Lower leg skin (tissue), 4 donors: ENCODE data around the gene NR2F1-AS1. TPM values are rescaled to one million over a fixed set of nuclear protein-coding genes. Genes with fewer than 3 reads are reported as not detected.

ENCODE experiments used
- DNase-seq, 2 donors: peaks; one replicate each; pipeline ENCODE4 v3.0.0-alpha.2; 2019; ENCODE audit warnings: low spot score in 2 of 2
- H3K4me3 ChIP-seq: fragments of 200-600 bp; sonication (generic); 2 replicates; pipeline ENCODE4 v1.5.1; 2017; ENCODE audit warnings: mild to moderate bottlenecking, low read depth; ENCODE audit not compliant: poor library complexity, severe bottlenecking
- POLR2A ChIP-seq, 2 donors: fragments of 450-650 bp; IDR thresholded peaks; one replicate each; pipeline ENCODE4 v1.6.1; 2016 to 2017; ENCODE audit warnings: antibody characterized with exemption in 2 of 2, mild to moderate bottlenecking in 1 of 2, moderate library complexity in 1 of 2
- WGBS, 2 donors: methylation state at CpG; one replicate each; pipeline ENCODE4 v1.1.5; 2018; 5-methylcytosine and 5-hydroxymethylcytosine counted together
- intact Hi-C: fragments of 100-400 bp; cut with DNase I; formaldehyde crosslinking; loops from one replicate; pipeline ENCODE4 v1.15.0; 2023; ENCODE audit warnings: low total_unique reads
- total RNA-seq, 4 donors: library from RNA; depleted of rRNA; stranded (reverse); fragments of >200 nt; gene quantifications; one replicate each; pipeline ENCODE4 v1.1.0, GENCODE V29; 2016
- TF ChIP-seq, protein P1 (sequence below), 3 donors: fragments of 450-650 bp; IDR thresholded peaks; one replicate each; pipeline ENCODE4 v1.5.1; 2016; ENCODE audit warnings: antibody characterized with exemption in 3 of 3, mild to moderate bottlenecking in 3 of 3, moderate library complexity in 2 of 3

NR2F1-AS1 gene
- total RNA-seq, 4 donors from 2014 or later, result 0.30 to 1.7 (median 1.0) TPM; not detected in 1

DNA sequence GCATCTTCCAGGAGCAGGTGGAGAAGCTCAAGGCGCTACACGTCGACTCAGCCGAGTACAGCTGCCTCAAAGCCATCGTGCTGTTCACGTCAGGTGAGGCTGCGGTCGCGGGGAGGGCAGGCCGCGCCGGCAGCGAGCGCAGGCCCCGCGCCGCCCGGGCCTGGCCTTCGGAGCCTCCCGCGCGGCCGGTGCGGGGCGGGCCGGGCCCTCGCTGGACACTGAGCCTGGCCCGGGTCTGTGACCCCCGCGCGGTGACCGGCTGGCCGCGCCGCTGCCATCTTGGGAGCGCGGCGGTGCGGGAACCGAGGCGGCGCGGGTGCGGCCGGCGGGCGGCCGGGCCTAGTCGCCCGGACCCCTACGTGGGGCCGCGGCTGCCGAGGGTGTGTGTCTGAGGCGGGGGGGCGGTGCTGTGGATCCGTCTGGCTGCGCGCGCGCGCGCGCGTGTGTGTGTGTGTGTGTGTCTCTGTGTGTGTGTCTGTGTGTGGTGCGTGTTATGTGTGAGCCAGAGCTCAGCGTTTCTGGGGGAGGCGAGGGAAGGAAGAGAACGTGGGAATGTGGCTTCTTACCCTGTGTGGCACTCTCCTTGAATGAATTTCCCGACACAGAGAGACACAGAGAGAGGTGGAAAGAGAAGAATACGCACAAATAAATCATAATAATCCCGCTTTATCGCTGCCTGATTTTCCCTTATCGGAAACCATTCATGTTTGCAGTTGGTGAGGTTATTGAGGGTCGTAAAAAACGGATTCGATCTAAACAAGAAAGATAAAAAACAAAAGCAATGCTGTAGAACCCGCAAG is 7.5 kb upstream of the NR2F1-AS1 start:
- no peak for TF ChIP-seq POLR2A (IDR thresholded peaks at IDR 0.05)
- TF ChIP-seq, protein P1, sequence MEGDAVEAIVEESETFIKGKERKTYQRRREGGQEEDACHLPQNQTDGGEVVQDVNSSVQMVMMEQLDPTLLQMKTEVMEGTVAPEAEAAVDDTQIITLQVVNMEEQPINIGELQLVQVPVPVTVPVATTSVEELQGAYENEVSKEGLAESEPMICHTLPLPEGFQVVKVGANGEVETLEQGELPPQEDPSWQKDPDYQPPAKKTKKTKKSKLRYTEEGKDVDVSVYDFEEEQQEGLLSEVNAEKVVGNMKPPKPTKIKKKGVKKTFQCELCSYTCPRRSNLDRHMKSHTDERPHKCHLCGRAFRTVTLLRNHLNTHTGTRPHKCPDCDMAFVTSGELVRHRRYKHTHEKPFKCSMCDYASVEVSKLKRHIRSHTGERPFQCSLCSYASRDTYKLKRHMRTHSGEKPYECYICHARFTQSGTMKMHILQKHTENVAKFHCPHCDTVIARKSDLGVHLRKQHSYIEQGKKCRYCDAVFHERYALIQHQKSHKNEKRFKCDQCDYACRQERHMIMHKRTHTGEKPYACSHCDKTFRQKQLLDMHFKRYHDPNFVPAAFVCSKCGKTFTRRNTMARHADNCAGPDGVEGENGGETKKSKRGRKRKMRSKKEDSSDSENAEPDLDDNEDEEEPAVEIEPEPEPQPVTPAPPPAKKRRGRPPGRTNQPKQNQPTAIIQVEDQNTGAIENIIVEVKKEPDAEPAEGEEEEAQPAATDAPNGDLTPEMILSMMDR (IDR thresholded peaks at IDR 0.05), result no peak
- H3K4me3 ChIP-seq, result no peak overlapping the region
- 53 to 76% methylated on average over 27 to 50 of the region's 78 CpGs for WGBS, 2 donors
- intact Hi-C loops, result loop anchor here (10.0 kb wide), 1 partner anchor 326 kb away; no protein-coding TSS in a partner anchor
- DNase-seq, result no peak

DNA sequence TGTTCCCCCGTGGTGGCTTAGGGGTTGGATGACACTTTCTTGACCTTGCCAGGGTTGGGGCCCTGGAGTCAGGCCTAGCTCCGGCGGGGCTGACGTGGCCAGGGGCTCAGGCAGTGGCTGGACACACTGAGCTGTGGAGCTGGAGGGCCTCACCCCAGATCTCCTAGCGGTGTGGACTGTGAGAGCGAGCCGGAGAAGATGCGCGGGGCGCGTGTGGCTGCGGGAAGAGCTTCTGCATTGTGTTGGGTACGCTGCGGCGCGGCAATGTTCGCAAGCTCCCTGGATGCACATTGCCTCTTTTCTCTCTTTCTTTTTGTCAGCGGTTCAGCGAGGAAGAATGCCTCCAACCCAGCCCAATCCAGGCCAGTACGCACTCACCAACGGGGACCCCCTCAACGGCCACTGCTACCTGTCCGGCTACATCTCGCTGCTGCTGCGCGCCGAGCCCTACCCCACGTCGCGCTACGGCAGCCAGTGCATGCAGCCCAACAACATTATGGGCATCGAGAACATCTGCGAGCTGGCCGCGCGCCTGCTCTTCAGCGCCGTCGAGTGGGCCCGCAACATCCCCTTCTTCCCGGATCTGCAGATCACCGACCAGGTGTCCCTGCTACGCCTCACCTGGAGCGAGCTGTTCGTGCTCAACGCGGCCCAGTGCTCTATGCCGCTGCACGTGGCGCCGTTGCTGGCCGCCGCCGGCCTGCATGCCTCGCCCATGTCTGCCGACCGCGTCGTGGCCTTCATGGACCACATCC is 6.8 kb upstream of the NR2F1-AS1 start:
- intact Hi-C loops, result loop anchor here (10.0 kb wide), 1 partner anchor 327 kb away; no protein-coding TSS in a partner anchor
- no peak for DNase-seq
- no peak overlapping the region for H3K4me3 ChIP-seq
- WGBS, 2 donors, result 59% methylated on average over 49 to 56 of the region's 59 CpGs
- TF ChIP-seq, protein P1 (IDR thresholded peaks at IDR 0.05), result no peak
- no peak for TF ChIP-seq POLR2A (IDR thresholded peaks at IDR 0.05)

DNA sequence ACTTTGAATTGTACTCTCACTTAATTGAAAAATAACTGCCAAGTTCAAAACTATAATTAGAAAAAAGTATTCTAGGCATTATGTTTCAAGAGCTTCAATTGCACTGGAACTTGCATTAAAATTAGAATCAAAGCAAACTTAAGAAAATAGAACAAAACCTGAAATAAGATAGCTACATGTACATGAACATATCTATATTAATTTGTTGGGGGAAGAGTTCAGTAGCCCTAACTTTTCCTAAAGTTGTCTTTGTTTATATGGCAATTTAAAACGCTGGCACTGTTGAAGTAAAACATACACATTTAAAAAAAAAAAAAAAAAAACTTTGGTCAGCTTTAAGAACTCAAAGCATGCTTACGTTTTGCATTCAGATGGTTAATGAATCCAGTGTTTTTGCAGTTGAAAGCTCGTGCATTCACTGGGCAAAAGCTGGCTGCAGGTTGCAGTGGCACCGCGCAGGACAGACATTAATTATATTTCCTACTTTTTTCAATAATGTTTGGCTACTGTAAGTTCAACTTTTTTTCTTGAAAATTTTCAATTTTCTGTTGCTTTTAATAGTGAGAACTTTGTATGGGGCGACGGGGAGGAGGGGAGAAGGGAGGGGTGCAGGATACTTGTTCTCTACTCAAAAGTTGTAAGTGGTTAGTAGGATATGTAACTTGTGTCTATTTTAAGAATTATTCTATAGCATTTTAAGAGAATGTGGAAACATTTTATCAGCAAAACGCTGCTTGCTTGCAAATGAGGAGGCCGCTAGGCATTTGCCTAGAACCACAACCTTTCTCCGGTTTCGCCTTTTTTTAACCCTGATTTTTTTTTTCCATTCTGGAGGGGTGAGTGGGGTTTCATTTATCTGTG is 5.9 kb upstream of the NR2F1-AS1 start:
- intact Hi-C loops, result loop anchor here (10.0 kb wide), 1 partner anchor 328 kb away; no protein-coding TSS in a partner anchor
- no peak for DNase-seq
- TF ChIP-seq POLR2A (IDR thresholded peaks at IDR 0.05), result no peak
- no peak overlapping the region for H3K4me3 ChIP-seq
- WGBS, 2 donors, result 65 to 68% methylated on average over 11 of the region's 11 CpGs

DNA sequence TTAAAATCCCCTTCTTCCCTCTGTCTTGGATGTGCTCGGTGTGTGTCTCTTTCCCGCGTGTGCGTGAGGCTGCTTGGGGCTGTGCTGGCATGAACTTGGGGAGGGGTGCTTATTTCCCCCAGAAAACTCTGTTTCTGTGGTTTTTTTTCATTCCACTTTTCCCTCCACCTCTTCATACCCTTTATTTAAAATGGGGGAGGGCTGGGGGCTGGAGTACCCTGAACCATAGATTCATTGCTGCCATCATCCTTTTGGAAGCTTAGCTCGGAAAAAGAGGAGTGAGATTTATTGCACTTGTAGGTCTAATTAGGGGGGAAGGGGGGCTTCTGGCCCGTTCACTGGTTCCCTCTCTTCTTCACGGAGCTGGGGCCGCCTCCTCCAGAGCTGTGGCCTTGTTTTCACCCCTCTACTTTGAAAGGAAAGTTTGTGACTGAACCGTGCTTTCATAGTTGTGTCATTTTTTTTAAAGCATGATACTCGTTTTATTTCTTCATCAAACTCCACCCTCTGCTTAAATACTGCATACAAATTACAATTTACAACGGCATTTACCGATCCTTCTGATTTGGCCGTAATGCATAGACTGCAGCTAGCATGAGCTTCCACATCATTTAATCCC is 4.9 kb upstream of the NR2F1-AS1 start:
- WGBS, 2 donors, result 20 to 22% methylated on average over 13 of the region's 13 CpGs
- intact Hi-C loops, result loop anchor here (10.0 kb wide), 1 partner anchor 329 kb away; no protein-coding TSS in a partner anchor
- TF ChIP-seq POLR2A (IDR thresholded peaks at IDR 0.05), result no peak
- TF ChIP-seq, protein P1 (IDR thresholded peaks at IDR 0.05), result no peak
- no peak overlapping the region for H3K4me3 ChIP-seq
- no peak for DNase-seq

DNA sequence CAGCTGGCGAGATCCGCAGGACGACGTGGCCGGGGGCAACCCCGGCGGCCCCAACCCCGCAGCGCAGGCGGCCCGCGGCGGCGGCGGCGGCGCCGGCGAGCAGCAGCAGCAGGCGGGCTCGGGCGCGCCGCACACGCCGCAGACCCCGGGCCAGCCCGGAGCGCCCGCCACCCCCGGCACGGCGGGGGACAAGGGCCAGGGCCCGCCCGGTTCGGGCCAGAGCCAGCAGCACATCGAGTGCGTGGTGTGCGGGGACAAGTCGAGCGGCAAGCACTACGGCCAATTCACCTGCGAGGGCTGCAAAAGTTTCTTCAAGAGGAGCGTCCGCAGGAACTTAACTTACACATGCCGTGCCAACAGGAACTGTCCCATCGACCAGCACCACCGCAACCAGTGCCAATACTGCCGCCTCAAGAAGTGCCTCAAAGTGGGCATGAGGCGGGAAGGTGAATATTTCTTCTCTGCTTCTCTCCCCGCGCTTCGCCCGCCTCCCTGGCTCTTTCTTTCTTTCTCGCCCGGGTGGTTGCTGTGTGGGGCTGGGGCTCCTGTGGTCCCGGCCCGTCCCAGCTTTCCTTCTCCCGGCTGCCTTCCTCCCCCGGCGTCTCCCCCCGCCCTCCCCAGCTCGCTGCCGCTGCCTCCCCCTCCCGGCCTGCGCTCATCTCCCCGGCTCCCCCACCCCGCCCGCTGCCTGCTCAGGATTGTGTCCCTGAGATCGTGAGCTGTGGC is 4.2 kb upstream of the NR2F1-AS1 start:
- intact Hi-C loops, result loop anchor here (10.0 kb wide), 1 partner anchor 330 kb away; no protein-coding TSS in a partner anchor
- no peak overlapping the region for H3K4me3 ChIP-seq
- DNase-seq, result no peak
- TF ChIP-seq, protein P1 (IDR thresholded peaks at IDR 0.05), result no peak
- no peak for TF ChIP-seq POLR2A (IDR thresholded peaks at IDR 0.05)
- WGBS, 2 donors, result 2 to 3% methylated on average over 29 to 33 of the region's 70 CpGs
